A172 (cell line): Measurements from ENCODE around the gene PDPN. TPM values are rescaled to one million over a fixed set of nuclear protein-coding genes. Genes with fewer than 3 reads are reported as not detected.

Source experiments
- total RNA-seq: library from RNA; depleted of rRNA; stranded (reverse); fragments of >200 nt; shearing (Covaris generic); gene quantifications from 2 replicates; pipeline ENCODE4 v1.2.3, GENCODE V29; 2014; rRNA removed

Gene PDPN
- total RNA-seq, 1 experiment from 2014 or later: not detected

Other genes starting within 250 kb of the PDPN start
- gene PRAMEF14, start 236.7 kb upstream of the PDPN start, total RNA-seq: not detected in 2 replicates
- not detected in 2 replicates for gene PRAMEF19, start 211.9 kb upstream of the PDPN start, total RNA-seq
- gene PRAMEF17, start 194.2 kb upstream of the PDPN start, total RNA-seq: not detected in 2 replicates
- not detected in 2 replicates for gene PRAMEF20, start 173.4 kb upstream of the PDPN start, total RNA-seq
- gene LRRC38, start 69.8 kb upstream of the PDPN start, total RNA-seq: not detected in 2 replicates
- gene PRDM2, start 116.4 kb downstream of the PDPN start, total RNA-seq: 2.5 and 3.6 TPM in 2 replicates